Lung (tissue), 13 donors: ENCODE measurements around the gene IBTK. TPM values are rescaled to one million over a fixed set of nuclear protein-coding genes. Genes with fewer than 3 reads are reported as not detected.
"Not testable (repeated sequence)": the region's sequence is repeated elsewhere in the genome, so short reads cannot be mapped to it uniquely, and the experiment has no call there.

Source experiments
- ATAC-seq: fragments of 200-7000 bp; cut with Tn5 transposase; one replicate; pipeline ENCODE4 v1.9.1; 2020; ENCODE audit warnings: moderate number of reproducible peaks; ENCODE audit not compliant: insufficient read depth, low FRiP score
- DNase-seq, 3 donors: peaks; one replicate each; pipeline ENCODE4 v3.0.0-alpha.2; 2013 to 2017
- H3K27ac ChIP-seq, 2 donors: one replicate each; pipeline ENCODE4 v1.5.1; 2013; ENCODE audit warnings: mild to moderate bottlenecking in 2 of 2, moderate library complexity in 2 of 2, control low read depth in 1 of 2, inconsistent platforms in 1 of 2, low read depth in 1 of 2, low read length in 1 of 2
- H3K27me3 ChIP-seq, 3 donors: one replicate each; pipeline ENCODE4 v1.5.1; 2013; ENCODE audit warnings: low read length in 2 of 3; ENCODE audit not compliant: control insufficient read depth in 3 of 3, insufficient read depth in 3 of 3
- H3K36me3 ChIP-seq, 4 donors: one replicate each; pipeline ENCODE4 v1.5.1; 2013; ENCODE audit warnings: low read length in 4 of 4, mild to moderate bottlenecking in 1 of 4, moderate library complexity in 1 of 4; ENCODE audit not compliant: control insufficient read depth in 4 of 4, insufficient read depth in 4 of 4
- H3K4me1 ChIP-seq, 5 donors: one replicate each; pipeline ENCODE4 v1.5.1; 2013; ENCODE audit warnings: low read length in 5 of 5, mild to moderate bottlenecking in 2 of 5, moderate library complexity in 1 of 5; ENCODE audit not compliant: control insufficient read depth in 5 of 5, insufficient read depth in 5 of 5
- H3K4me3 ChIP-seq: one replicate; pipeline ENCODE4 v1.5.1; 2013; ENCODE audit warnings: mild to moderate bottlenecking, control low read depth, moderate library complexity
- H3K9ac ChIP-seq, 2 donors: one replicate each; pipeline ENCODE4 v1.5.1; 2013; ENCODE audit warnings: low read length in 2 of 2, control low read depth in 1 of 2; ENCODE audit not compliant: insufficient read depth in 1 of 2
- H3K9me3 ChIP-seq, 4 donors: one replicate each; pipeline ENCODE4 v1.5.1; 2013; ENCODE audit warnings: low read length in 3 of 4, mild to moderate bottlenecking in 1 of 4, moderate library complexity in 1 of 4; ENCODE audit not compliant: control insufficient read depth in 4 of 4, insufficient read depth in 3 of 4
- WGBS, 2 donors: extraction: QIAGEN DNeasy Blood & Tissue Kit; methylation state at CpG; one replicate each; pipeline ENCODE4 v1.1.7; 2013; 5-methylcytosine and 5-hydroxymethylcytosine counted together
- polyA plus RNA-seq, 2 donors: library from polyadenylated mRNA; stranded (reverse); fragments of 200-250 nt; gene quantifications; one replicate each; pipeline ENCODE4 v1.2.1, GENCODE V29; 2013
- small RNA-seq: library from RNA; depleted of rRNA; stranded (forward); fragments of <200 nt; gene quantifications from one replicate; pipeline ENCODE3, GENCODE V24; 2014; ENCODE audit warnings: low replicate concordance
- total RNA-seq, 2 donors: library from RNA; depleted of rRNA in 1 of 2; stranded (reverse); fragments of >200 nt in 1 of 2; gene quantifications; one replicate each; pipeline ENCODE4 v1.2.1, GENCODE V29; 2014 to 2021
- TF ChIP-seq, protein P1 (sequence below): IDR thresholded peaks from 2 replicates; pipeline ENCODE4 v1.5.1; 2012; ENCODE audit warnings: mild to moderate bottlenecking; ENCODE audit errors: control extremely low read depth, extremely low read depth
- donor health status: control.
- donor health status: control.
- donor health status: Bipolar disorder and iron deficiency.
- donor health status: healthy.
- donor health status: DM: yes; HTN: yes; CAD: no.

IBTK gene
- total and polyA plus RNA-seq, 4 donors: 17.7 to 47.2 (median 27.1) TPM

DNA sequence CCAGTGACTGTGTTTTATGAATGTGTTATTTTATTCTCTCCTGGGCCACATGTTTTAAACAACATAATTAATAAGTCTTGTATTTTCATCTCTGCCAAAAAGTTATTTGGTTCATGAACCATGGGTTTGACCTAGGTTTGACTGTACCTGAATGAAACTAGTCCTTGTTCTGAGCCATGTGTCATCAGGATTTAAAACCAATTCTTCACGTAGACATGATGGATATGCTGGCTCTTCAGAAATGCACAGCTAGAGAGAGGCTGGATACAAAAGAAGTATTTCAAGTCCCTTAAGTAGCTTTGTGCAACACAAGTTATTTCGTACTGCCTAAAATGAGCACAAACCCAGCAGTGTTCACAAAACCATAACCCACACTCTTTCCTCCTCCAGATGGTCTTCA is 116.1 kb downstream of the IBTK start:
- no peak overlapping the region for H3K4me3 ChIP-seq
- H3K9ac ChIP-seq: no peak overlapping the region
- no peak overlapping the region for H3K27ac ChIP-seq
- no peaks in the 10 kb centered on the region for H3K36me3 ChIP-seq
- no peak for DNase-seq
- H3K4me1 ChIP-seq: no peaks in the 10 kb centered on the region
- 75 to 90% methylated on average over 2 of the region's 2 CpGs for WGBS, 2 donors
- H3K9me3 ChIP-seq: peaks cover 0 to 2% (median 0%) of the 10 kb centered on the region in 4 donors
- ATAC-seq: no peak
- TF ChIP-seq, protein P1, sequence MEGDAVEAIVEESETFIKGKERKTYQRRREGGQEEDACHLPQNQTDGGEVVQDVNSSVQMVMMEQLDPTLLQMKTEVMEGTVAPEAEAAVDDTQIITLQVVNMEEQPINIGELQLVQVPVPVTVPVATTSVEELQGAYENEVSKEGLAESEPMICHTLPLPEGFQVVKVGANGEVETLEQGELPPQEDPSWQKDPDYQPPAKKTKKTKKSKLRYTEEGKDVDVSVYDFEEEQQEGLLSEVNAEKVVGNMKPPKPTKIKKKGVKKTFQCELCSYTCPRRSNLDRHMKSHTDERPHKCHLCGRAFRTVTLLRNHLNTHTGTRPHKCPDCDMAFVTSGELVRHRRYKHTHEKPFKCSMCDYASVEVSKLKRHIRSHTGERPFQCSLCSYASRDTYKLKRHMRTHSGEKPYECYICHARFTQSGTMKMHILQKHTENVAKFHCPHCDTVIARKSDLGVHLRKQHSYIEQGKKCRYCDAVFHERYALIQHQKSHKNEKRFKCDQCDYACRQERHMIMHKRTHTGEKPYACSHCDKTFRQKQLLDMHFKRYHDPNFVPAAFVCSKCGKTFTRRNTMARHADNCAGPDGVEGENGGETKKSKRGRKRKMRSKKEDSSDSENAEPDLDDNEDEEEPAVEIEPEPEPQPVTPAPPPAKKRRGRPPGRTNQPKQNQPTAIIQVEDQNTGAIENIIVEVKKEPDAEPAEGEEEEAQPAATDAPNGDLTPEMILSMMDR: no peak
- H3K27me3 ChIP-seq: no peaks in the 10 kb centered on the region

DNA sequence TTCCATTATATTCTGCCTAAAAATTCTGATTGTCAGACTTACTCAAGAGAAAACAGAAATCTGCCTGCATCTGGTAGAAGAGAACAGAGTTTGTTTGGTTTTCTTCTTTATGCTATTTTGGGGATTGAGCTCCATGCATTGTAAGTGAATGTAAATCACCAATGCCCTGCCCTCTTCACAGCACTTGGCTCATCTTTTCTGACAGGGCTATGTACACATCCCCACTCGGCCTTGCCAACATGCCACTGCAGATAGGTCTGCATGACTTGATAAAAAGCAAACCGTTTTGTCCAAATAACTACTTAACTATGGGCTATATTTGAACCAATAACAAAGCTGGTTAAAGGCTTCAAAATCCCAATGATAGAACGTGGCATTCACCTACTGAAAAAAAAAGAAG is 117.7 kb downstream of the IBTK start:
- Histone ChIP-seq H3K36me3 (no peaks in the 10 kb centered on the region), H3K27ac (no peak overlapping the region), H3K4me1 (no peaks in the 10 kb centered on the region), H3K4me3 (no peak overlapping the region), H3K9me3 (peaks cover 0 to 2% (median 0%) of the 10 kb centered on the region in 4 donors), H3K9ac (no peak overlapping the region), H3K27me3 (no peaks in the 10 kb centered on the region)
- TF ChIP-seq, protein P1: no peak
- DNase-seq (no peak), ATAC-seq (no peak)
- WGBS, 2 donors: 47 to 70% methylated on average over 3 of the region's 3 CpGs

DNA sequence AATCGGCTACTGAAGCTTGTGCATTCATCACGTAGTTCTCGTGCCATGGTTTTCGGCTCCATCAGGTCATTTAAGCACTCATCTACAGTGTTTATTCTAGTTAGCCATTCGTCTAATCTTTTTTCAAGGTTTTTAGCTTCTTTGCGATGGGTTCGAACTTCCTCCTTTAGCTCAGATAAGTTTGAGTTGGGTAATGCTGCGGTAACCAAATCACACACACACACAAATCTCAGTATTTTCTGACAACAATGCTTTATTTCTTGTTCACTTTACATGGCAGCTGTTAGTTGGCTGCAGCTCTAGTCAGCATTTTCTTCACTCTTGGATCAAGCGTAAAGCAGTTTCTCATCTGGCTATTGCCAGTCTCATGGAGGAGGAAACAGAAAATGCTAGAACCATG is 118.6 kb downstream of the IBTK start:
- not testable (repeated sequence) for H3K4me3 ChIP-seq, ATAC-seq
- 87 to 90% methylated on average over 9 of the region's 9 CpGs for WGBS, 2 donors

DNA sequence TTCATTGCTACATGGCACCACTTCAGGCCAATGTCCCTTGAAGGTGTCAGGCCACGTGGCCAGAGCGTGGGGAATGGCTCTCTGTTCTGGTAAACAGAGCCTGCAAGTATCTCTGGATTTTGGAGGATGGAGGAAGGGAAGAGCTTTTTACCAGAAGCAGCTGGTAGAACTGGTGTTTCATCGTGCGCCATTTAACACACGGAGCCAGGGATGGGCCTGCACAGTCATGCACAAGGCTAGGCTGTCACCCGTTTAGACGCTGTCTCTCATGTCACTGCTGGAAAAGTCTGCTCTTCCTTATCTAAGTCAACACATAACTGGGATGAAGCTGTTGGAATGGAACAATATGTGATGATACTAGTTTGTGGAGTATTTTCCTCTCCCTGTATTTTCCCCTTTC is 123.9 kb downstream of the IBTK start:
- 93 to 97% methylated on average over 7 of the region's 7 CpGs for WGBS, 2 donors

More for the DNA sequence above, 118.6 kb downstream of the IBTK start:
- DNase-seq, H3K9ac ChIP-seq, H3K36me3 ChIP-seq, H3K27me3 ChIP-seq, H3K4me1 ChIP-seq, H3K27ac ChIP-seq, H3K9me3 ChIP-seq: not testable (repeated sequence)

More for the DNA sequence above, 123.9 kb downstream of the IBTK start:
- Histone ChIP-seq H3K36me3 (no peaks in the 10 kb centered on the region), H3K9me3 (no peaks in the 10 kb centered on the region), H3K4me1 (no peaks in the 10 kb centered on the region), H3K9ac (no peak overlapping the region), H3K27me3 (no peaks in the 10 kb centered on the region), H3K27ac (no peak overlapping the region), H3K4me3 (no peak overlapping the region)
- TF ChIP-seq, protein P1: no peak
- ATAC-seq (no peak), DNase-seq (no peak)

Small RNA genes lying within 50 kb of the gene (small RNA-seq; reads per million reads assigned to genes)
- not detected for gene RNU6-130P

Other genes starting within 250 kb of the IBTK start
- gene TPBG, start 116.1 kb upstream of the IBTK start, total RNA-seq: 10 to 100 TPM in 1 of 2 donors, 1 to 10 TPM in 1; 10.0 to 14.4 TPM
- 1 to 10 TPM; 6.1 to 8.2 TPM for gene TPBG, start 116.1 kb upstream of the IBTK start, polyA plus RNA-seq